PFSK-1 (cell line): ENCODE results near the gene BTNL2.

ENCODE experiments used
- FOXP2 ChIP-seq: optimal IDR thresholded peaks from 2 replicates; pipeline ENCODE3; 2011; ENCODE audit warnings: borderline replicate concordance, control low read depth, inconsistent platforms; ENCODE audit not compliant: insufficient read depth; ENCODE audit errors: extremely low read length, extremely low read depth
- POLR2AphosphoS5 ChIP-seq: IDR thresholded peaks from 2 replicates; pipeline ENCODE4 v1.6.1; 2012; ENCODE audit warnings: low read depth, mild to moderate bottlenecking, control low read depth, low read length, moderate library complexity
- REST ChIP-seq, 2 experiments: IDR thresholded peaks; 2 replicates each; pipeline versions ENCODE4 v1.6.1 to v1.8.0; 2011 to 2012; ENCODE audit warnings: low read depth in 2 of 2, low read length in 2 of 2, control low read depth in 1 of 2, inconsistent platforms in 1 of 2, mild to moderate bottlenecking in 1 of 2, moderate library complexity in 1 of 2; ENCODE audit not compliant: insufficient read depth in 1 of 2
- SIN3A ChIP-seq: IDR thresholded peaks from 2 replicates; pipeline ENCODE4 v1.6.1; 2012; ENCODE audit warnings: mild to moderate bottlenecking, low read length, moderate library complexity, borderline replicate concordance; ENCODE audit not compliant: insufficient read depth
- TAF1 ChIP-seq: IDR thresholded peaks from 2 replicates; pipeline ENCODE4 v1.6.1; 2012; ENCODE audit warnings: low read length, control low read depth, borderline replicate concordance; ENCODE audit not compliant: insufficient read depth

The BTNL2 gene

GRCh38 chr6:32424589-32425300 lies 17.8 kb upstream of the BTNL2 start:
- TF ChIP-seq FOXP2: no peak
- TF ChIP-seq POLR2AphosphoS5: no peak
- no peak for TF ChIP-seq SIN3A
- TF ChIP-seq REST (IDR thresholded peaks at IDR 0.05; ENCODE audit: insufficient read depth in 1 of 2, low read depth in 2 of 2, low read length in 2 of 2): no peak
- TF ChIP-seq TAF1: no peak

- no peak for TF ChIP-seq TAF1
- no peak for TF ChIP-seq REST (IDR thresholded peaks at IDR 0.05; ENCODE audit: insufficient read depth in 1 of 2, low read depth in 2 of 2, low read length in 2 of 2)
- no peak for TF ChIP-seq POLR2AphosphoS5
- TF ChIP-seq FOXP2: no peak
- no peak for TF ChIP-seq SIN3A
Observed at GRCh38 chr6:32416036-32416435, 9.1 kb upstream of the BTNL2 start.

- TF ChIP-seq SIN3A (no peak), REST (IDR thresholded peaks at IDR 0.05; ENCODE audit: insufficient read depth in 1 of 2, low read depth in 2 of 2, low read length in 2 of 2) (no peak), POLR2AphosphoS5 (no peak), TAF1 (no peak), FOXP2 (no peak)
Observed at GRCh38 chr6:32415521-32416019, 8.6 kb upstream of the BTNL2 start.

GRCh38 chr6:32413427-32414047 lies 6.6 kb upstream of the BTNL2 start:
- TF ChIP-seq POLR2AphosphoS5 (no peak), TAF1 (no peak), REST (IDR thresholded peaks at IDR 0.05; ENCODE audit: insufficient read depth in 1 of 2, low read depth in 2 of 2, low read length in 2 of 2) (no peak), SIN3A (no peak), FOXP2 (no peak)
